Nephron (organoid): ENCODE data around the gene COX6B1.

Source experiments
- H3K27ac Mint-ChIP-seq, 3 experiments: 2 replicates each; pipeline ENCODE4 v1.8.0; 2020; ENCODE audit warnings: mixed read lengths in 3 of 3, mild to moderate bottlenecking in 2 of 3, moderate library complexity in 1 of 3
- H3K27me3 Mint-ChIP-seq: 2 replicates; pipeline ENCODE4 v1.8.0; 2021; ENCODE audit warnings: low read depth, mild to moderate bottlenecking, moderate library complexity, mixed read lengths
- H3K36me3 Mint-ChIP-seq: 2 replicates; pipeline ENCODE4 v1.8.0; 2020; ENCODE audit warnings: low read depth, mixed read lengths
- H3K4me1 Mint-ChIP-seq: 2 replicates; pipeline ENCODE4 v1.8.0; 2020; ENCODE audit warnings: mixed read lengths
- H3K4me3 Mint-ChIP-seq, 3 experiments: 2 replicates each; pipeline ENCODE4 v1.8.0; 2020; ENCODE audit warnings: mild to moderate bottlenecking in 3 of 3, mixed read lengths in 3 of 3, moderate library complexity in 2 of 3
- H3K9me3 Mint-ChIP-seq: 2 replicates; pipeline ENCODE4 v1.8.0; 2020; ENCODE audit warnings: mixed read lengths
- TF ChIP-seq, protein P1 (sequence below), 3 experiments: fragments of 200-600 bp; sonication (generic); IDR thresholded peaks; one replicate each; pipeline ENCODE4 v1.5.0; 2021; ENCODE audit warnings: antibody characterized with exemption in 3 of 3; ENCODE audit not compliant: unreplicated experiment in 3 of 3

The COX6B1 gene

GRCh38 chr19:35639321-35639639 is 8.8 kb upstream of the COX6B1 start:
- peak overlapping the region in 2 of 3 experiments; percentile 15 to 45 for H3K4me3 Mint-ChIP-seq
- no peaks in the 10 kb centered on the region for H3K4me1 Mint-ChIP-seq
- H3K27me3 Mint-ChIP-seq, result no peaks in the 10 kb centered on the region
- H3K27ac Mint-ChIP-seq, result peak overlapping the region in 2 of 3 experiments; percentile 16 to 36
- peaks cover 28% of the 10 kb centered on the region for H3K36me3 Mint-ChIP-seq
- no peaks in the 10 kb centered on the region for H3K9me3 Mint-ChIP-seq
- TF ChIP-seq, protein P1, sequence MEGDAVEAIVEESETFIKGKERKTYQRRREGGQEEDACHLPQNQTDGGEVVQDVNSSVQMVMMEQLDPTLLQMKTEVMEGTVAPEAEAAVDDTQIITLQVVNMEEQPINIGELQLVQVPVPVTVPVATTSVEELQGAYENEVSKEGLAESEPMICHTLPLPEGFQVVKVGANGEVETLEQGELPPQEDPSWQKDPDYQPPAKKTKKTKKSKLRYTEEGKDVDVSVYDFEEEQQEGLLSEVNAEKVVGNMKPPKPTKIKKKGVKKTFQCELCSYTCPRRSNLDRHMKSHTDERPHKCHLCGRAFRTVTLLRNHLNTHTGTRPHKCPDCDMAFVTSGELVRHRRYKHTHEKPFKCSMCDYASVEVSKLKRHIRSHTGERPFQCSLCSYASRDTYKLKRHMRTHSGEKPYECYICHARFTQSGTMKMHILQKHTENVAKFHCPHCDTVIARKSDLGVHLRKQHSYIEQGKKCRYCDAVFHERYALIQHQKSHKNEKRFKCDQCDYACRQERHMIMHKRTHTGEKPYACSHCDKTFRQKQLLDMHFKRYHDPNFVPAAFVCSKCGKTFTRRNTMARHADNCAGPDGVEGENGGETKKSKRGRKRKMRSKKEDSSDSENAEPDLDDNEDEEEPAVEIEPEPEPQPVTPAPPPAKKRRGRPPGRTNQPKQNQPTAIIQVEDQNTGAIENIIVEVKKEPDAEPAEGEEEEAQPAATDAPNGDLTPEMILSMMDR (IDR thresholded peaks at IDR 0.05; ENCODE audit: unreplicated experiment in 3 of 3), result no peak

DNA sequence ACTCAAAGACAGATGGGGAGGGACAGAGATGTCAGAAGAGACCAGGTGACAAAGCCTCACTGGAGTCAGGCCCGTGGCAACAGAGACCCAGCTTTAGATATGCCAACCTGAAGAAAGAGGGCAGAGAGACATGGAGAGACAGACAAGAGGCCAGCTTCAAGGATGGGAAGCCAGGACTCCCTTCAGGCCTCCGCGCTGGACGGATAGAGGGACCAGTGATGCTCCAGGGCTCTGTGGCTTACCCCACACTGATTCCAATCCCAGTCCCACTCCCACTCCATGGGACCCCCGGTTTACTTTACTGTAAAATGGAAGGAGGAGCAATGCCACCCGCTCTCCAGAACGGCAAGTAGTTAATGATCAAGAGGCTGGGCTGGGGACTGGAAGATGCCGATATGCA is 8.3 kb upstream of the COX6B1 start:
- Mint-ChIP-seq H3K27me3 (no peaks in the 10 kb centered on the region), H3K4me3 (peak overlapping the region; percentile 15 to 45 (median 17)), H3K4me1 (peaks cover 2% of the 10 kb centered on the region), H3K27ac (peak overlapping the region in 2 of 3 experiments; percentile 16 to 36), H3K36me3 (peaks cover 25% of the 10 kb centered on the region), H3K9me3 (no peaks in the 10 kb centered on the region)
- TF ChIP-seq, protein P1 (IDR thresholded peaks at IDR 0.05; ENCODE audit: unreplicated experiment in 3 of 3), result no peak

DNA sequence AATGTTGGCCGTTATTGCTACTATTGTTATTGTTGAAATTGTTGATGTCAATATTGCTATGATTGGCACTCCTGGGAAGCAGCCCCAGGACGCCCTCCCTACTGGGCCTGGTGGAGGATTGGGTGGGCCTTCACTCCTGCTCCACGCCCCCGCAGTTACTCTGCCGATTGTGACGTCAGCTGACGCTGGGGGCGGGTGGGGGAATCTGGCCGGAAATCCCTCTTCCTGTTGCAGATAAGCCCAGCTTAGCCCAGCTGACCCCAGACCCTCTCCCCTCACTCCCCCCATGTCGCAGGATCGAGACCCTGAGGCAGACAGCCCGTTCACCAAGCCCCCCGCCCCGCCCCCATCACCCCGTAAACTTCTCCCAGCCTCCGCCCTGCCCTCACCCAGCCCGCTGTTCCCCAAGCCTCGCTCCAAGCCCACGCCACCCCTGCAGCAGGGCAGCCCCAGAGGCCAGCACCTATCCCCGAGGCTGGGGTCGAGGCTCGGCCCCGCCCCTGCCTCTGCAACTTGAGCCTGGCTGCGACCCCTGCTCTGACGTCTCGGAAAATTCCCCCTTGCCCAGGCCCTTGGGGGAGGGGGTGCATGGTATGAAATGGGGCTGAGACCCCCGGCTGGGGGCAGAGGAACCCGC is 6.5 kb upstream of the COX6B1 start, which contains the start of gene ETV2:
ETV2 (plus strand) TSS at position 231 of the 637 bp plus-strand sequence. CDS start 716 bp downstream, outside the sequence.
- H3K27ac Mint-ChIP-seq, result peak within 1 kb of the TSS; percentile 42 to 90 (median 42)
- H3K36me3 Mint-ChIP-seq, result peaks cover 13% of the 10 kb centered on the region
- no peaks in the 10 kb centered on the region for H3K9me3 Mint-ChIP-seq
- H3K4me3 Mint-ChIP-seq, result peak within 1 kb of the TSS; percentile 86 to 90 (median 90)
- H3K4me1 Mint-ChIP-seq, result peaks cover 7% of the 10 kb centered on the region
- H3K27me3 Mint-ChIP-seq, result no peaks in the 10 kb centered on the region
- TF ChIP-seq, protein P1 (IDR thresholded peaks at IDR 0.05; ENCODE audit: unreplicated experiment in 3 of 3), result no peak

- Mint-ChIP-seq H3K9me3 (no peaks in the 10 kb centered on the region), H3K27me3 (no peaks in the 10 kb centered on the region), H3K27ac (peak overlapping the region in 2 of 3 experiments; percentile 42 to 51), H3K4me1 (peaks cover 7% of the 10 kb centered on the region), H3K36me3 (peaks cover 7% of the 10 kb centered on the region), H3K4me3 (peak overlapping the region; percentile 86 to 90 (median 90))
- TF ChIP-seq, protein P1 (IDR thresholded peaks at IDR 0.05; ENCODE audit: unreplicated experiment in 3 of 3), result no peak
These were observed 5.8 kb upstream of the COX6B1 start for GRCh38 chr19:35642312-35642711.

GRCh38 chr19:35642798-35643254 is 5.3 kb upstream of the COX6B1 start:
- Mint-ChIP-seq H3K9me3 (no peaks in the 10 kb centered on the region), H3K27me3 (no peaks in the 10 kb centered on the region), H3K4me3 (peak overlapping the region; percentile 86 to 90 (median 90)), H3K4me1 (peaks cover 7% of the 10 kb centered on the region), H3K27ac (peak overlapping the region in 2 of 3 experiments; percentile 42 to 51), H3K36me3 (peaks cover 5% of the 10 kb centered on the region)
- TF ChIP-seq, protein P1 (IDR thresholded peaks at IDR 0.05; ENCODE audit: unreplicated experiment in 3 of 3), result no peak
